ENCODE data around the gene DOC2A.

GRCh38 chr16:29961479-29962343 is 49.1 kb downstream of the DOC2A start, which contains the start of gene TMEM219:
- peak; percentile 79 for TF ChIP-seq POLR2AphosphoS5 (IDR thresholded peaks at IDR 0.05; ENCODE audit: low read depth, low read length)
- TF ChIP-seq, protein P1, sequence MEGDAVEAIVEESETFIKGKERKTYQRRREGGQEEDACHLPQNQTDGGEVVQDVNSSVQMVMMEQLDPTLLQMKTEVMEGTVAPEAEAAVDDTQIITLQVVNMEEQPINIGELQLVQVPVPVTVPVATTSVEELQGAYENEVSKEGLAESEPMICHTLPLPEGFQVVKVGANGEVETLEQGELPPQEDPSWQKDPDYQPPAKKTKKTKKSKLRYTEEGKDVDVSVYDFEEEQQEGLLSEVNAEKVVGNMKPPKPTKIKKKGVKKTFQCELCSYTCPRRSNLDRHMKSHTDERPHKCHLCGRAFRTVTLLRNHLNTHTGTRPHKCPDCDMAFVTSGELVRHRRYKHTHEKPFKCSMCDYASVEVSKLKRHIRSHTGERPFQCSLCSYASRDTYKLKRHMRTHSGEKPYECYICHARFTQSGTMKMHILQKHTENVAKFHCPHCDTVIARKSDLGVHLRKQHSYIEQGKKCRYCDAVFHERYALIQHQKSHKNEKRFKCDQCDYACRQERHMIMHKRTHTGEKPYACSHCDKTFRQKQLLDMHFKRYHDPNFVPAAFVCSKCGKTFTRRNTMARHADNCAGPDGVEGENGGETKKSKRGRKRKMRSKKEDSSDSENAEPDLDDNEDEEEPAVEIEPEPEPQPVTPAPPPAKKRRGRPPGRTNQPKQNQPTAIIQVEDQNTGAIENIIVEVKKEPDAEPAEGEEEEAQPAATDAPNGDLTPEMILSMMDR (IDR thresholded peaks at IDR 0.05) = no peak
